ENCODE data around the gene CRELD1. TPM values are rescaled to one million over a fixed set of nuclear protein-coding genes. Genes with fewer than 3 reads are reported as not detected.

The CRELD1 gene
- total RNA-seq, 1 experiment from 2014 or later, result 15.5 TPM

- Histone ChIP-seq H3K14ac (ENCODE audit: insufficient read depth, low read length) (no peak overlapping the region), H4K91ac (ENCODE audit: insufficient read length, low read depth, low read length) (no peak overlapping the region), H2BK120ac (ENCODE audit: low read depth, low read length, poor library complexity, severe bottlenecking) (no peak overlapping the region), H3K56ac (ENCODE audit: insufficient read length, low read depth, low read length) (no peak overlapping the region), H3K23me2 (ENCODE audit: insufficient read length, low read depth, low read length, poor library complexity, severe bottlenecking) (no peaks in the 10 kb centered on the region), H3K4me2 (ENCODE audit: insufficient read depth, insufficient read length, low read length) (no peak overlapping the region), H3K9me3 (ENCODE audit: control insufficient read depth, low read depth, low read length) (no peaks in the 10 kb centered on the region), H3K23ac (ENCODE audit: insufficient read length, low read depth, low read length) (no peak overlapping the region), H3K27me3 (ENCODE audit: insufficient read depth, low read length) (no peaks in the 10 kb centered on the region), H3K4me1 (ENCODE audit: insufficient read depth, low read length) (no peaks in the 10 kb centered on the region; the same call in 1 of the 2 replicates), H3K27ac (ENCODE audit: insufficient read length, low read depth, low read length) (no peak overlapping the region), H3K79me2 (ENCODE audit: insufficient read depth, low read length) (no peaks in the 10 kb centered on the region), H3K18ac (ENCODE audit: insufficient read length, low read depth, low read length) (no peak overlapping the region), H3K79me1 (ENCODE audit: insufficient read depth, low read depth, low read length, poor library complexity, severe bottlenecking) (no peaks in the 10 kb centered on the region), H4K5ac (ENCODE audit: insufficient read length, low read depth, low read length) (no peak overlapping the region), H2BK5ac (ENCODE audit: insufficient read length, low read length) (no peak overlapping the region), H2BK12ac (ENCODE audit: insufficient read length, low read depth, low read length) (no peak overlapping the region), H3K4ac (ENCODE audit: low read depth, low read length) (no peak overlapping the region), H2BK20ac (ENCODE audit: low read depth, low read length, poor library complexity, severe bottlenecking) (no peak overlapping the region), H2AFZ (ENCODE audit: low read length) (no peak overlapping the region), H2BK15ac (ENCODE audit: low read depth, low read length) (no peak overlapping the region), H4K20me1 (ENCODE audit: control insufficient read depth, insufficient read depth, insufficient read length) (no peaks in the 10 kb centered on the region), H3T11ph (ENCODE audit: low read length) (no peak overlapping the region), H2AK5ac (ENCODE audit: insufficient read length, low read length) (no peak overlapping the region), H4K8ac (replicated peaks; ENCODE audit: insufficient read length, low read depth, low read length) (no peak overlapping the region), H3K9ac (ENCODE audit: extremely low read depth, insufficient read length, low read length) (no peak overlapping the region)
- no peak overlapping the region for H3K27ac Mint-ChIP-seq
- peaks cover 15 to 22% of the 10 kb centered on the region in 2 experiments for H3K4me1 Mint-ChIP-seq
- H3K4me3 Mint-ChIP-seq, result no peak overlapping the region
- H3K9me3 Mint-ChIP-seq, result no peaks in the 10 kb centered on the region
- H3K36me3 Mint-ChIP-seq (ENCODE audit: insufficient read depth in 1 of 3, low read depth in 3 of 3), result no peaks in the 10 kb centered on the region
- no peaks in the 10 kb centered on the region for H3K27me3 Mint-ChIP-seq (ENCODE audit: low read depth)
- DNase-seq, result no peak
- no CpG with 5 or more reads among the region's 4 CpGs for WGBS (ENCODE audit: extremely low coverage, insufficient read length, low lambda C conversion rate)
- no peak for TF ChIP-seq CTCF (conservative IDR thresholded peaks at IDR 0.05)
Observed at GRCh38 chr3:9903904-9904303, 29.7 kb upstream of the CRELD1 start.
